SK-N-SH treated with all-trans-retinoic acid at 6 μM for 48 hours (cell line): ENCODE measurements around the gene RPLP1.

Experiments
- ARNTL ChIP-seq: fragments of 450-650 bp; formaldehyde crosslinking; IDR thresholded peaks from 2 replicates; pipeline ENCODE4 v1.5.0; 2020; ENCODE audit warnings: low read depth, mild to moderate bottlenecking, moderate library complexity, borderline replicate concordance
- CREB5 ChIP-seq: fragments of 250-450 bp; sonication (Bioruptor Pico); IDR thresholded peaks from 2 replicates; pipeline ENCODE4 v1.5.1; 2020; ENCODE audit warnings: low read depth, mild to moderate bottlenecking, moderate library complexity
- CSDC2 ChIP-seq: fragments of 250-450 bp; sonication (Bioruptor Pico); IDR thresholded peaks from 2 replicates; pipeline ENCODE4 v1.5.0; 2020; ENCODE audit warnings: mild to moderate bottlenecking, moderate library complexity
- GLIS3 ChIP-seq: fragments of 250-450 bp; sonication (Bioruptor Pico); IDR thresholded peaks from 2 replicates; pipeline ENCODE4 v1.5.0; 2020; ENCODE audit warnings: mild to moderate bottlenecking, moderate library complexity
- PPARA ChIP-seq: fragments of 250-450 bp; sonication (Bioruptor Pico); IDR thresholded peaks from 2 replicates; pipeline ENCODE4 v1.5.0; 2020; ENCODE audit warnings: mild to moderate bottlenecking, borderline replicate concordance
- RARB ChIP-seq: fragments of 250-450 bp; sonication (Bioruptor Pico); IDR thresholded peaks from 2 replicates; pipeline ENCODE4 v1.8.0; 2021; ENCODE audit warnings: mild to moderate bottlenecking, moderate library complexity
- ZC3H10 ChIP-seq: fragments of 250-450 bp; sonication (Bioruptor Pico); IDR thresholded peaks from 2 replicates; pipeline ENCODE4 v1.5.1; 2021; ENCODE audit warnings: mild to moderate bottlenecking, moderate library complexity
- ZFP3 ChIP-seq: fragments of 250-450 bp; sonication (Bioruptor Pico); IDR thresholded peaks from 2 replicates; pipeline ENCODE4 v1.5.0; 2020; ENCODE audit warnings: mild to moderate bottlenecking, moderate library complexity
- ZNF565 ChIP-seq: fragments of 450-650 bp; formaldehyde crosslinking; conservative IDR thresholded peaks from 2 replicates; pipeline ENCODE4 v1.5.0; 2020; ENCODE audit warnings: low read depth, mild to moderate bottlenecking, moderate library complexity
- TF ChIP-seq, protein P1 (sequence below): fragments of 250-450 bp; sonication (Bioruptor Pico); IDR thresholded peaks from 2 replicates; pipeline ENCODE4 v1.8.0; 2020; ENCODE audit warnings: mild to moderate bottlenecking, moderate library complexity, borderline replicate concordance
- TF ChIP-seq, protein P2 (sequence below): fragments of 250-450 bp; sonication (Bioruptor Pico); IDR thresholded peaks from 2 replicates; pipeline ENCODE4 v1.8.0; 2021; ENCODE audit warnings: low read depth, mild to moderate bottlenecking, moderate library complexity, borderline replicate concordance
- TF ChIP-seq, protein P3 (sequence below): fragments of 250-450 bp; sonication (Bioruptor Pico); IDR thresholded peaks from 2 replicates; pipeline ENCODE4 v1.5.0; 2020; ENCODE audit warnings: mild to moderate bottlenecking, moderate library complexity

DNA sequence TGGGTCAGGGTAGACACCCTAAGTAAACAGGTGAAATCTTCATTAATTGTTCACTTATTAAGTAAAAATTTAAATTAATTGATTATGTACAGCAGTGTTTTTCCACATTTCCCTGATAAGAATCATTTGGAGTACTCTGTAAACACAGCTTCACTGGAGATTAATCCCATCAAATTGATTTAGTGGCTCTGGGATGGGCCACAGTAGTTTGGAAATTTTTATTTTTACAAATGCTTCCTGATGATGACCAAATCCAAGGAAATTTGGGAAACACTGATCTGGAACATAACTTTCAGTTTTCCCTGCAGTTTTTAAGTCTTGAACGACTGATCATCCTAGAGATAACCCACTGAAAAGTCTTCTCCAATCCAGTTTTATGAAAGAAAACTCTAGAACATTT, 18.8 kb upstream of the RPLP1 start:
- no peak for TF ChIP-seq ZFP3 (CRISPR knock-in tag)
- no peak for TF ChIP-seq ZNF565 (CRISPR knock-in tag)
- no peak for TF ChIP-seq GLIS3
- TF ChIP-seq, protein P1, sequence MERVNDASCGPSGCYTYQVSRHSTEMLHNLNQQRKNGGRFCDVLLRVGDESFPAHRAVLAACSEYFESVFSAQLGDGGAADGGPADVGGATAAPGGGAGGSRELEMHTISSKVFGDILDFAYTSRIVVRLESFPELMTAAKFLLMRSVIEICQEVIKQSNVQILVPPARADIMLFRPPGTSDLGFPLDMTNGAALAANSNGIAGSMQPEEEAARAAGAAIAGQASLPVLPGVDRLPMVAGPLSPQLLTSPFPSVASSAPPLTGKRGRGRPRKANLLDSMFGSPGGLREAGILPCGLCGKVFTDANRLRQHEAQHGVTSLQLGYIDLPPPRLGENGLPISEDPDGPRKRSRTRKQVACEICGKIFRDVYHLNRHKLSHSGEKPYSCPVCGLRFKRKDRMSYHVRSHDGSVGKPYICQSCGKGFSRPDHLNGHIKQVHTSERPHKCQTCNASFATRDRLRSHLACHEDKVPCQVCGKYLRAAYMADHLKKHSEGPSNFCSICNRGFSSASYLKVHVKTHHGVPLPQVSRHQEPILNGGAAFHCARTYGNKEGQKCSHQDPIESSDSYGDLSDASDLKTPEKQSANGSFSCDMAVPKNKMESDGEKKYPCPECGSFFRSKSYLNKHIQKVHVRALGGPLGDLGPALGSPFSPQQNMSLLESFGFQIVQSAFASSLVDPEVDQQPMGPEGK (CRISPR knock-in tag): no peak
- TF ChIP-seq, protein P2, sequence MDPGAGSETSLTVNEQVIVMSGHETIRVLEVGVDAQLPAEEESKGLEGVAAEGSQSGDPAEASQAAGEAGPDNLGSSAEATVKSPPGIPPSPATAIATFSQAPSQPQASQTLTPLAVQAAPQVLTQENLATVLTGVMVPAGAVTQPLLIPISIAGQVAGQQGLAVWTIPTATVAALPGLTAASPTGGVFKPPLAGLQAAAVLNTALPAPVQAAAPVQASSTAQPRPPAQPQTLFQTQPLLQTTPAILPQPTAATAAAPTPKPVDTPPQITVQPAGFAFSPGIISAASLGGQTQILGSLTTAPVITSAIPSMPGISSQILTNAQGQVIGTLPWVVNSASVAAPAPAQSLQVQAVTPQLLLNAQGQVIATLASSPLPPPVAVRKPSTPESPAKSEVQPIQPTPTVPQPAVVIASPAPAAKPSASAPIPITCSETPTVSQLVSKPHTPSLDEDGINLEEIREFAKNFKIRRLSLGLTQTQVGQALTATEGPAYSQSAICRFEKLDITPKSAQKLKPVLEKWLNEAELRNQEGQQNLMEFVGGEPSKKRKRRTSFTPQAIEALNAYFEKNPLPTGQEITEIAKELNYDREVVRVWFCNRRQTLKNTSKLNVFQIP (CRISPR knock-in tag): no peak
- no peak for TF ChIP-seq RARB
- TF ChIP-seq ARNTL (CRISPR knock-in tag): no peak
- TF ChIP-seq, protein P3, sequence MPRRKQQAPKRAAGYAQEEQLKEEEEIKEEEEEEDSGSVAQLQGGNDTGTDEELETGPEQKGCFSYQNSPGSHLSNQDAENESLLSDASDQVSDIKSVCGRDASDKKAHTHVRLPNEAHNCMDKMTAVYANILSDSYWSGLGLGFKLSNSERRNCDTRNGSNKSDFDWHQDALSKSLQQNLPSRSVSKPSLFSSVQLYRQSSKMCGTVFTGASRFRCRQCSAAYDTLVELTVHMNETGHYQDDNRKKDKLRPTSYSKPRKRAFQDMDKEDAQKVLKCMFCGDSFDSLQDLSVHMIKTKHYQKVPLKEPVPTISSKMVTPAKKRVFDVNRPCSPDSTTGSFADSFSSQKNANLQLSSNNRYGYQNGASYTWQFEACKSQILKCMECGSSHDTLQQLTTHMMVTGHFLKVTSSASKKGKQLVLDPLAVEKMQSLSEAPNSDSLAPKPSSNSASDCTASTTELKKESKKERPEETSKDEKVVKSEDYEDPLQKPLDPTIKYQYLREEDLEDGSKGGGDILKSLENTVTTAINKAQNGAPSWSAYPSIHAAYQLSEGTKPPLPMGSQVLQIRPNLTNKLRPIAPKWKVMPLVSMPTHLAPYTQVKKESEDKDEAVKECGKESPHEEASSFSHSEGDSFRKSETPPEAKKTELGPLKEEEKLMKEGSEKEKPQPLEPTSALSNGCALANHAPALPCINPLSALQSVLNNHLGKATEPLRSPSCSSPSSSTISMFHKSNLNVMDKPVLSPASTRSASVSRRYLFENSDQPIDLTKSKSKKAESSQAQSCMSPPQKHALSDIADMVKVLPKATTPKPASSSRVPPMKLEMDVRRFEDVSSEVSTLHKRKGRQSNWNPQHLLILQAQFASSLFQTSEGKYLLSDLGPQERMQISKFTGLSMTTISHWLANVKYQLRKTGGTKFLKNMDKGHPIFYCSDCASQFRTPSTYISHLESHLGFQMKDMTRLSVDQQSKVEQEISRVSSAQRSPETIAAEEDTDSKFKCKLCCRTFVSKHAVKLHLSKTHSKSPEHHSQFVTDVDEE (CRISPR knock-in tag): no peak
- no peak for TF ChIP-seq PPARA (CRISPR knock-in tag)
- TF ChIP-seq ZC3H10 (CRISPR knock-in tag): no peak
- TF ChIP-seq CSDC2: no peak
- no peak for TF ChIP-seq CREB5 (CRISPR knock-in tag)
